Measurements from ENCODE around the gene IFITM1. TPM values are rescaled to one million over a fixed set of nuclear protein-coding genes. Genes with fewer than 3 reads are reported as not detected.

The IFITM1 gene
- total RNA-seq, 2 experiments from 2014 or later: 459 to 909 TPM

GRCh38 chr11:278001-278951 is 35.6 kb upstream of the IFITM1 start, which contains the start of gene NLRP6:
TSS of gene NLRP6 (plus strand) at chr11:278407. CDS start at chr11:278570, 163 bp downstream.
- peaks cover 3% of the 10 kb centered on the region for H3K9me3 Mint-ChIP-seq (ENCODE audit: low read depth)
- no peak for DNase-seq
- peaks cover 68% of the 10 kb centered on the region for H3K27me3 Mint-ChIP-seq
- peaks cover 25% of the 10 kb centered on the region for H3K36me3 Mint-ChIP-seq
- CTCF ChIA-PET: interaction anchor here (1.0 to 5.2 kb wide), 7 partner anchors 9 to 90 kb away, joined by 3 to 29 read pairs (median 7); no protein-coding TSS in a partner anchor
- H3K4me1 Mint-ChIP-seq: peaks cover 42% of the 10 kb centered on the region
- H3K27ac Mint-ChIP-seq: peak within 1 kb of the TSS; percentile 47
- ATAC-seq: no peak
- peak within 1 kb of the TSS; percentile 57 for H3K4me3 Mint-ChIP-seq

- ATAC-seq: peak; percentile 13
- CTCF ChIA-PET: interaction anchor here (1.0 to 5.2 kb wide), 9 partner anchors 11 to 89 kb away, joined by 3 to 29 read pairs (median 7); no protein-coding TSS in a partner anchor
- Mint-ChIP-seq H3K4me1 (peaks cover 46% of the 10 kb centered on the region), H3K4me3 (no peak overlapping the region), H3K27me3 (peaks cover 65% of the 10 kb centered on the region), H3K36me3 (peaks cover 25% of the 10 kb centered on the region), H3K27ac (no peak overlapping the region), H3K9me3 (ENCODE audit: low read depth) (peaks cover 3% of the 10 kb centered on the region)
- DNase-seq: peak; percentile 42
Observed at GRCh38 chr11:279040-279965, 34.5 kb upstream of the IFITM1 start.

GRCh38 chr11:279966-280705 is 33.7 kb upstream of the IFITM1 start:
- peaks cover 46% of the 10 kb centered on the region for H3K4me1 Mint-ChIP-seq
- CTCF ChIA-PET: interaction anchor here (1.1 to 5.2 kb wide), 8 partner anchors 10 to 416 kb away, joined by 3 to 29 read pairs (median 6); partner anchors contain the start of gene TMEM80
- H3K9me3 Mint-ChIP-seq (ENCODE audit: low read depth): peaks cover 3% of the 10 kb centered on the region
- no peak overlapping the region for H3K27ac Mint-ChIP-seq
- H3K27me3 Mint-ChIP-seq: peaks cover 61% of the 10 kb centered on the region
- ATAC-seq (peak; percentile 59), DNase-seq (peak; percentile 59)
- peaks cover 25% of the 10 kb centered on the region for H3K36me3 Mint-ChIP-seq
- H3K4me3 Mint-ChIP-seq: peak overlapping the region; percentile 72

GRCh38 chr11:280706-281485 is 32.9 kb upstream of the IFITM1 start:
- peaks cover 49% of the 10 kb centered on the region for H3K4me1 Mint-ChIP-seq
- DNase-seq: peak; percentile 62
- H3K27me3 Mint-ChIP-seq: peaks cover 55% of the 10 kb centered on the region
- H3K4me3 Mint-ChIP-seq: peak overlapping the region; percentile 72
- CTCF ChIA-PET: interaction anchor here (1.1 to 5.2 kb wide), 9 partner anchors 9 to 415 kb away, joined by 3 to 29 read pairs (median 4); partner anchors contain the start of gene TMEM80
- ATAC-seq: peak; percentile 51
- peaks cover 3% of the 10 kb centered on the region for H3K9me3 Mint-ChIP-seq (ENCODE audit: low read depth)
- H3K27ac Mint-ChIP-seq: peak overlapping the region; percentile 61
- peaks cover 25% of the 10 kb centered on the region for H3K36me3 Mint-ChIP-seq

- H3K36me3 Mint-ChIP-seq: peaks cover 21% of the 10 kb centered on the region
- ATAC-seq: peak; percentile 9
- peaks cover 47% of the 10 kb centered on the region for H3K27me3 Mint-ChIP-seq
- H3K27ac Mint-ChIP-seq: peak overlapping the region; percentile 61
- DNase-seq: no peak
- peaks cover 3% of the 10 kb centered on the region for H3K9me3 Mint-ChIP-seq (ENCODE audit: low read depth)
- CTCF ChIA-PET: interaction anchor here (1.1 to 5.2 kb wide), 7 partner anchors 8 to 414 kb away, joined by 3 to 29 read pairs (median 8); partner anchors contain the start of gene TMEM80
- H3K4me3 Mint-ChIP-seq: peak overlapping the region; percentile 72
- H3K4me1 Mint-ChIP-seq: peaks cover 49% of the 10 kb centered on the region
Observed at GRCh38 chr11:281486-282161, 32.2 kb upstream of the IFITM1 start.

GRCh38 chr11:282171-282570 is 31.7 kb upstream of the IFITM1 start:
- CTCF ChIA-PET: interaction anchor here (1.1 to 5.2 kb wide), 5 partner anchors 14 to 115 kb away, joined by 3 to 29 read pairs (median 23); no protein-coding TSS in a partner anchor
- ATAC-seq: no peak
- Mint-ChIP-seq H3K9me3 (ENCODE audit: low read depth) (peaks cover 3% of the 10 kb centered on the region), H3K4me3 (peak overlapping the region; percentile 72), H3K36me3 (peaks cover 17% of the 10 kb centered on the region), H3K27ac (peak overlapping the region; percentile 42), H3K27me3 (peaks cover 46% of the 10 kb centered on the region), H3K4me1 (peaks cover 54% of the 10 kb centered on the region)
- DNase-seq: peak; percentile 40

- ATAC-seq (no peak), DNase-seq (peak; percentile 37)
- Mint-ChIP-seq H3K9me3 (ENCODE audit: low read depth) (no peaks in the 10 kb centered on the region), H3K4me1 (peaks cover 55% of the 10 kb centered on the region), H3K27me3 (peaks cover 45% of the 10 kb centered on the region), H3K27ac (no peak overlapping the region), H3K36me3 (peaks cover 12% of the 10 kb centered on the region), H3K4me3 (peak overlapping the region; percentile 72)
- CTCF ChIA-PET: interaction anchor here (1.2 to 5.2 kb wide), 4 partner anchors 15 to 46 kb away, joined by 3 to 29 read pairs (median 24); no protein-coding TSS in a partner anchor
Observed at GRCh38 chr11:282630-283360, 31.0 kb upstream of the IFITM1 start.

- H3K27me3 Mint-ChIP-seq: peaks cover 43% of the 10 kb centered on the region
- peaks cover 52% of the 10 kb centered on the region for H3K4me1 Mint-ChIP-seq
- no peak overlapping the region for H3K4me3 Mint-ChIP-seq
- ATAC-seq (no peak), DNase-seq (peak; percentile 35)
- peaks cover 15% of the 10 kb centered on the region for H3K36me3 Mint-ChIP-seq
- no peaks in the 10 kb centered on the region for H3K9me3 Mint-ChIP-seq (ENCODE audit: low read depth)
- H3K27ac Mint-ChIP-seq: no peak overlapping the region
- CTCF ChIA-PET: interaction anchor here (1.2 to 2.2 kb wide), 2 partner anchors 33 to 76 kb away, joined by 3 to 8 read pairs; partner anchors contain the start of genes BET1L and RIC8A
Observed at GRCh38 chr11:283405-284104, 30.3 kb upstream of the IFITM1 start.

- DNase-seq (peak; percentile 39), ATAC-seq (no peak)
- H3K4me3 Mint-ChIP-seq: no peak overlapping the region
- peaks cover 15% of the 10 kb centered on the region for H3K36me3 Mint-ChIP-seq
- peaks cover 49% of the 10 kb centered on the region for H3K4me1 Mint-ChIP-seq
- H3K27me3 Mint-ChIP-seq: peaks cover 39% of the 10 kb centered on the region
- H3K9me3 Mint-ChIP-seq (ENCODE audit: low read depth): no peaks in the 10 kb centered on the region
- H3K27ac Mint-ChIP-seq: no peak overlapping the region
- CTCF ChIA-PET: interaction anchor here (1.2 to 2.2 kb wide), 2 partner anchors 34 to 77 kb away, joined by 3 to 8 read pairs; partner anchors contain the start of genes BET1L and RIC8A
Observed at GRCh38 chr11:284105-285020, 29.5 kb upstream of the IFITM1 start.
